Sigmoid colon (tissue), 7 donors: ENCODE data around the gene DLG3. TPM values are rescaled to one million over a fixed set of nuclear protein-coding genes. Genes with fewer than 3 reads are reported as not detected.
A peak's percentile ranks its signal among the peaks of the same experiment; 100 is the strongest.

Source experiments
- DNase-seq: peaks from one replicate; pipeline ENCODE4 v3.0.0-alpha.2; 2019
- H3K27ac ChIP-seq, 4 donors: fragments of 200-600 bp; sonication (generic); one replicate each; pipeline ENCODE4 v1.5.1; 2016 to 2019; ENCODE audit warnings: mild to moderate bottlenecking in 1 of 4
- H3K27me3 ChIP-seq, 3 donors: fragments of 200-600 bp; sonication (generic); one replicate each; pipeline ENCODE4 v1.5.1; 2019; ENCODE audit warnings: mild to moderate bottlenecking in 1 of 3
- H3K36me3 ChIP-seq, 4 donors: fragments of 200-600 bp; sonication (generic); one replicate each; pipeline ENCODE4 v1.5.1; 2016 to 2019
- H3K4me1 ChIP-seq, 4 donors: fragments of 200-600 bp; sonication (generic); one replicate each; pipeline ENCODE4 v1.5.1; 2017 to 2019
- H3K4me3 ChIP-seq, 4 donors: fragments of 200-600 bp; sonication (generic); one replicate each; pipeline ENCODE4 v1.5.1; 2017 to 2019; ENCODE audit warnings: mild to moderate bottlenecking in 2 of 4, moderate library complexity in 1 of 4
- H3K9me3 ChIP-seq, 4 donors: fragments of 200-600 bp in 3 of 4; sonication (generic) in 3 of 4; one replicate each; pipeline versions ENCODE4 v1.5.1 to v1.6.1; 2013 to 2019
- EP300 ChIP-seq, 4 donors: sonication (generic); formaldehyde crosslinking; IDR thresholded peaks; one replicate each; pipeline ENCODE4 v1.6.1; 2017; ENCODE audit warnings: antibody characterized with exemption in 4 of 4
- POLR2A ChIP-seq, 2 donors: fragments of 450-650 bp; IDR thresholded peaks; one replicate each; pipeline ENCODE4 v1.6.1; 2016; ENCODE audit warnings: antibody characterized with exemption in 2 of 2, mild to moderate bottlenecking in 2 of 2, moderate library complexity in 2 of 2
- POLR2AphosphoS5 ChIP-seq, 4 donors: sonication (generic); formaldehyde crosslinking; IDR thresholded peaks; one replicate each; pipeline ENCODE4 v1.6.1; 2017; ENCODE audit warnings: antibody characterized with exemption in 4 of 4
- WGBS, 2 donors: extraction: QIAGEN DNeasy Blood & Tissue Kit; methylation state at CpG; one replicate each; pipeline ENCODE4 v1.1.7; 2013; 5-methylcytosine and 5-hydroxymethylcytosine counted together
- intact Hi-C: fragments of 100-400 bp; cut with DNase I; formaldehyde crosslinking; loops from one replicate; pipeline ENCODE4 v1.15.1; 2023
- polyA plus RNA-seq, 3 donors: library from polyadenylated mRNA; stranded (reverse); fragments of 200-250 nt; gene quantifications; one replicate each; pipeline ENCODE4 v1.2.3, GENCODE V29; 2013
- total RNA-seq, 4 donors: library from RNA; depleted of rRNA; stranded (reverse); fragments of >200 nt; gene quantifications; one replicate each; pipeline ENCODE4 v1.1.0, GENCODE V29; 2016
- TF ChIP-seq, protein P1 (sequence below), 4 experiments: fragments of 450-650 bp in 3 of 4; fragments of 200-600 bp in 1 of 4; IDR thresholded peaks; one replicate each; pipeline ENCODE4 v1.5.1; 2016 to 2019; ENCODE audit warnings: antibody characterized with exemption in 4 of 4, mild to moderate bottlenecking in 3 of 4, moderate library complexity in 2 of 4
- donor health status: healthy with polysubstance abuse.
- donor health status: Bipolar disorder and iron deficiency.
- donor health status: healthy.

The DLG3 gene
- total and polyA plus RNA-seq, 7 donors = 12.5 to 35.2 (median 24.0) TPM

GRCh38 chrX:70478526-70479245 is 34.1 kb downstream of the DLG3 start:
- H3K9me3 ChIP-seq = no peaks in the 10 kb centered on the region
- H3K27ac ChIP-seq = peak overlapping the region; percentile 67 to 77 (median 72)
- intact Hi-C loops = no loop called here
- H3K4me1 ChIP-seq = peaks cover 0 to 54% (median 31%) of the 10 kb centered on the region in 4 donors
- H3K36me3 ChIP-seq = no peaks in the 10 kb centered on the region
- TF ChIP-seq POLR2A (IDR thresholded peaks at IDR 0.05) (no peak), POLR2AphosphoS5 (IDR thresholded peaks at IDR 0.05) (no peak), EP300 (IDR thresholded peaks at IDR 0.05) (no peak)
- TF ChIP-seq, protein P1, sequence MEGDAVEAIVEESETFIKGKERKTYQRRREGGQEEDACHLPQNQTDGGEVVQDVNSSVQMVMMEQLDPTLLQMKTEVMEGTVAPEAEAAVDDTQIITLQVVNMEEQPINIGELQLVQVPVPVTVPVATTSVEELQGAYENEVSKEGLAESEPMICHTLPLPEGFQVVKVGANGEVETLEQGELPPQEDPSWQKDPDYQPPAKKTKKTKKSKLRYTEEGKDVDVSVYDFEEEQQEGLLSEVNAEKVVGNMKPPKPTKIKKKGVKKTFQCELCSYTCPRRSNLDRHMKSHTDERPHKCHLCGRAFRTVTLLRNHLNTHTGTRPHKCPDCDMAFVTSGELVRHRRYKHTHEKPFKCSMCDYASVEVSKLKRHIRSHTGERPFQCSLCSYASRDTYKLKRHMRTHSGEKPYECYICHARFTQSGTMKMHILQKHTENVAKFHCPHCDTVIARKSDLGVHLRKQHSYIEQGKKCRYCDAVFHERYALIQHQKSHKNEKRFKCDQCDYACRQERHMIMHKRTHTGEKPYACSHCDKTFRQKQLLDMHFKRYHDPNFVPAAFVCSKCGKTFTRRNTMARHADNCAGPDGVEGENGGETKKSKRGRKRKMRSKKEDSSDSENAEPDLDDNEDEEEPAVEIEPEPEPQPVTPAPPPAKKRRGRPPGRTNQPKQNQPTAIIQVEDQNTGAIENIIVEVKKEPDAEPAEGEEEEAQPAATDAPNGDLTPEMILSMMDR (IDR thresholded peaks at IDR 0.05) = no peak
- no peak for DNase-seq
- WGBS, 2 donors = 20 to 66% methylated on average over 10 of the region's 10 CpGs
- H3K4me3 ChIP-seq = no peak overlapping the region
- no peaks in the 10 kb centered on the region for H3K27me3 ChIP-seq

DNA sequence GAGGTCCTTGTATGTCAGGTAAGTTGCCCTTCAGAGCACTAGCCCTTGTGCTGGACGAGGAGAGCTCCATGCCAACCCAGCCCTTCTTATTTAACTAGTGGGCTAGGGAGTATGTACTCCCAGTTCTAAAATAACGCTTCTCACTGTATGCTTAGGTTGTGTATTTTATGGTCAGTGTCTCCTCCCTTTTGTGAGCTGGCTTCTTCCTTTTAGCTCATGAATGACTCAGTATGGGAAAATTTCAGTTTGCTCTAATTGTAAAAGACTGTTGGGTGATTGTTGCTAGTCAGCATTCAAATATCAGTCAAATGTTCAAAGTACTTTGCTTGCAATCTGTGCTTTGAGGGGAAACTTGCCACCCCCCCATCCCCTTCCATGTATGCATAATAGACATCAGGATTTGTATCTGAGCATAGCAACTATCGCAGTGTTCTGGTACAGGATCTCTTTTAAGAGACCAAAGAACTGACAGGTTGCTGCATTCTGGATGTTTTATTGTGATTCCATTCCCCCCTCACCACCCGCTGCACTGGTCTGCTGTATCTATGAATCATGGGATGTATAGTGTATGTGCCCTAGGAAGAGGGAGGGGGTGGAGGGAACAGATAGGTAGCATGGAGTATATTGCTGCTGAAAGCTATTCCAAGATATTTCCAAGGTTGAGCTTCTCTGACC is 34.7 kb downstream of the DLG3 start:
- H3K27me3 ChIP-seq = no peaks in the 10 kb centered on the region
- H3K4me3 ChIP-seq = no peak overlapping the region
- no peaks in the 10 kb centered on the region for H3K9me3 ChIP-seq
- WGBS, 2 donors = 12 to 55% methylated on average over 4 of the region's 4 CpGs
- DNase-seq = no peak
- intact Hi-C loops = no loop called here
- H3K36me3 ChIP-seq = no peaks in the 10 kb centered on the region
- TF ChIP-seq POLR2A (IDR thresholded peaks at IDR 0.05) (peak in 1 of 2 donors; percentile 14), EP300 (IDR thresholded peaks at IDR 0.05) (no peak), POLR2AphosphoS5 (IDR thresholded peaks at IDR 0.05) (peak in 1 of 4 donors; percentile 13)
- TF ChIP-seq, protein P1 (IDR thresholded peaks at IDR 0.05) = no peak
- H3K4me1 ChIP-seq = peaks cover 0 to 54% (median 31%) of the 10 kb centered on the region in 4 donors
- H3K27ac ChIP-seq = peak overlapping the region; percentile 67 to 77 (median 72)

DNA sequence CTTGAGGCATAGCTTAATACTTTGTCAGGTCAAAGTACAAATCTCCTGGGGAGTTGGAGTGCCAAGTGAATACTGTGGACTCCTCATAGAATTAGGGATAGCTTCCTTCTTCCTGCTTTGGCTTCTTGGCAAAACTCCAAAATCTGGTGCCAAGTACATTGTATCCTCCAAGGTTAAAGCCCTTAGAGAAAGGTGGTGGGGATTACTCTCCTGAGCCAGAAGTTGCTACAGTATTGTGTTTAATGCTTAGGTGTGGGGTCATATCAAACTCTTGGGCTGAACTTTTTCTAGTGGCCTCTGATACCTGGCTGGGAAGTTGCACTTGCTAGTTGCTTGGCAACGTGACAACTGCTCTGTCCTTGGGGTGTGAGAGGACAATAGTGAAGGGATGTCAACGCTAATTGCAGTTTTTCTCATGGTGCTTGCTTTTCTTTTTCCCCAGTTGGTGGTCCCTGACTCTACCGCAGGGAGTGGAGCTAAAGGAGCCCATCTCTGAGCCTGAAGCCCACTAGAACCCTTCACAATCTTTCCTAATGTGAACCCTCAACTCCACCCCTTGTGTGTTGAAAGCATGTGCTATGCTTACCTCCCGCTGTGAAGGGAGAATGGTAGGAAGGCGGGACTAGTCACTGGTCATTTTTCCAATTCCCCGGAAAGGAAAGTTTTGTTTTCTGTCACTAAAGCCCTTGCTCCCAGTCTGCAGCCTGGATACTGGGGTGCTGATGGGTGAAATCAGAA is 35.5 kb downstream of the DLG3 start:
- TF ChIP-seq POLR2A (IDR thresholded peaks at IDR 0.05) = no peak
- no peak for TF ChIP-seq EP300 (IDR thresholded peaks at IDR 0.05)
- no peak for TF ChIP-seq POLR2AphosphoS5 (IDR thresholded peaks at IDR 0.05)
- TF ChIP-seq, protein P1 (IDR thresholded peaks at IDR 0.05) = no peak
- H3K9me3 ChIP-seq = no peaks in the 10 kb centered on the region
- DNase-seq = no peak
- intact Hi-C loops = loop anchor here (2.0 kb wide), 1 partner anchor 25 kb away; no protein-coding TSS in a partner anchor
- H3K27me3 ChIP-seq = no peaks in the 10 kb centered on the region
- peaks cover 0 to 54% (median 31%) of the 10 kb centered on the region in 4 donors for H3K4me1 ChIP-seq
- 8 to 71% methylated on average over 6 of the region's 6 CpGs for WGBS, 2 donors
- peak overlapping the region in 3 of 4 donors; percentile 12 to 37 (median 28) for H3K4me3 ChIP-seq
- peak overlapping the region; percentile 67 to 77 (median 72) for H3K27ac ChIP-seq
- no peaks in the 10 kb centered on the region for H3K36me3 ChIP-seq

GRCh38 chrX:70480660-70481018 is 36.0 kb downstream of the DLG3 start:
- H3K27me3 ChIP-seq = no peaks in the 10 kb centered on the region
- 51 to 67% methylated on average over 9 of the region's 9 CpGs for WGBS, 2 donors
- no peaks in the 10 kb centered on the region for H3K36me3 ChIP-seq
- intact Hi-C loops = loop anchor here (2.0 kb wide), 1 partner anchor 26 kb away; no protein-coding TSS in a partner anchor
- peak overlapping the region in 3 of 4 donors; percentile 12 to 37 (median 28) for H3K4me3 ChIP-seq
- H3K4me1 ChIP-seq = peaks cover 0 to 54% (median 31%) of the 10 kb centered on the region in 4 donors
- DNase-seq = no peak
- peak overlapping the region; percentile 67 to 77 (median 72) for H3K27ac ChIP-seq
- TF ChIP-seq POLR2AphosphoS5 (IDR thresholded peaks at IDR 0.05) = peak in 2 of 4 donors; percentile 33 to 57
- TF ChIP-seq, protein P1 (IDR thresholded peaks at IDR 0.05) = no peak
- TF ChIP-seq EP300 (IDR thresholded peaks at IDR 0.05) = no peak
- TF ChIP-seq POLR2A (IDR thresholded peaks at IDR 0.05) = no peak
- H3K9me3 ChIP-seq = no peaks in the 10 kb centered on the region
